HCT116 (cell line): ENCODE results near the gene SBF2. TPM values are rescaled to one million over a fixed set of nuclear protein-coding genes. Genes with fewer than 3 reads are reported as not detected.

Source experiments
- ATAC-seq: fragments of 200-7000 bp; cut with Tn5 transposase; 2 replicates; pipeline ENCODE4 v1.9.1; 2020; ENCODE audit warnings: mild to moderate bottlenecking, moderate library complexity
- BruUV-seq: library from RNA; stranded (reverse); fragments of 400-500 nt; replicated peaks from 2 replicates; lab custom pipeline; 2021; lab: Mats Ljungman, UMichigan
- CTCF ChIA-PET: fragments of 300-600 bp; sonication (Branson Sonifier 250); formaldehyde crosslinking; loops from one replicate; lab custom pipeline; 2021; ENCODE audit warnings: antibody characterized with exemption; lab: Charles Lee
- POLR2A ChIA-PET: fragments of 300-600, 350-600 bp; sonication (Branson Sonifier 250); formaldehyde crosslinking; loops from one replicate; lab custom pipeline; 2021; ENCODE audit warnings: antibody characterized with exemption; lab: Charles Lee
- RAD21 ChIA-PET, 2 experiments: fragments of 300-600 bp; sonication (Branson Sonifier 250); formaldehyde crosslinking; loops; one replicate each; lab custom pipeline; 2023; ENCODE audit warnings: low total read pairs in 2 of 2; ENCODE audit not compliant: uncharacterized antibody in 2 of 2, unreplicated experiment in 2 of 2, low non-redundant PET in 1 of 2; lab: Charles Lee
- DNase-seq: peaks from one replicate; pipeline ENCODE4 v3.0.0-alpha.2; 2010; ENCODE audit warnings: low read depth, low spot score
- H2AFZ ChIP-seq: fragments of 200-600 bp; shearing (Covaris generic), sonication (generic); 2 replicates; pipeline ENCODE4 v1.6.1; 2017; ENCODE audit warnings: low read depth, mixed run types, mixed read lengths, antibody characterized with exemption, low read length; ENCODE audit not compliant: poor library complexity, severe bottlenecking
- H3K27ac ChIP-seq: 2 replicates; pipeline ENCODE4 v1.5.1; 2012; ENCODE audit warnings: low read depth, low read length
- H3K27me3 ChIP-seq: fragments of 200-600 bp; sonication (generic); 2 replicates; pipeline ENCODE4 v1.6.1; 2016; ENCODE audit warnings: mixed run types, low read length, mixed read lengths; ENCODE audit not compliant: insufficient read depth
- H3K36me3 ChIP-seq, 2 experiments: fragments of 200-500 bp in 1 of 2; fragments of 200-600 bp in 1 of 2; sonication (Bioruptor generic) in 1 of 2; sonication (generic) in 1 of 2; 2 replicates each; pipeline versions ENCODE4 v1.5.1 to v1.6.1; 2014 to 2016; ENCODE audit warnings: low read length in 2 of 2, inconsistent platforms in 1 of 2, mixed read lengths in 1 of 2, mixed run types in 1 of 2; ENCODE audit not compliant: insufficient read depth in 2 of 2, control insufficient read depth in 1 of 2
- H3K4me1 ChIP-seq, 2 experiments: fragments of 200-600 bp in 1 of 2; sonication (generic) in 1 of 2; 2 replicates each; pipeline versions ENCODE4 v1.5.1 to v1.6.1; 2012 to 2017; ENCODE audit warnings: low read length in 2 of 2, inconsistent platforms in 1 of 2, mild to moderate bottlenecking in 1 of 2, mixed read lengths in 1 of 2, mixed run types in 1 of 2, moderate library complexity in 1 of 2; ENCODE audit not compliant: insufficient read depth in 2 of 2, control insufficient read depth in 1 of 2
- H3K4me2 ChIP-seq: fragments of 200-600 bp; sonication (generic); 2 replicates; pipeline ENCODE4 v1.6.1; 2017; ENCODE audit warnings: mixed run types, low read length, mixed read lengths
- H3K4me3 ChIP-seq, 2 experiments: fragments of 200-600 bp in 1 of 2; sonication (generic) in 1 of 2; replicated peaks in 1 of 2; 2 replicates each; pipeline ENCODE4 v1.5.1; 2011 to 2016; ENCODE audit warnings: low read length in 2 of 2, control low read depth in 1 of 2, low read depth in 1 of 2, mild to moderate bottlenecking in 1 of 2, mixed read lengths in 1 of 2, mixed run types in 1 of 2
- H3K79me2 ChIP-seq: fragments of 200-600 bp; sonication (generic); 2 replicates; pipeline ENCODE4 v1.6.1; 2017; ENCODE audit warnings: mild to moderate bottlenecking, mixed run types, low read length, moderate library complexity, mixed read lengths; ENCODE audit not compliant: insufficient read depth
- H3K9ac ChIP-seq: fragments of 200-600 bp; sonication (generic); 2 replicates; pipeline ENCODE4 v1.6.1; 2016; ENCODE audit warnings: low read length, mixed read lengths
- H3K9me2 ChIP-seq: fragments of 200-600 bp; sonication (generic), shearing (Covaris generic); 2 replicates; pipeline ENCODE4 v1.6.1; 2017; ENCODE audit warnings: mixed run types, mild to moderate bottlenecking, moderate library complexity; ENCODE audit not compliant: insufficient read depth
- H3K9me3 ChIP-seq, 2 experiments: fragments of 200-500 bp in 1 of 2; fragments of 200-600 bp in 1 of 2; sonication (Bioruptor generic) in 1 of 2; sonication (generic) in 1 of 2; 2 replicates each; pipeline ENCODE4 v1.6.1; 2014 to 2017; ENCODE audit warnings: low read length in 2 of 2, mixed read lengths in 2 of 2, inconsistent platforms in 1 of 2, low read depth in 1 of 2, mild to moderate bottlenecking in 1 of 2, mixed run types in 1 of 2, moderate library complexity in 1 of 2; ENCODE audit not compliant: control insufficient read depth in 1 of 2, insufficient read depth in 1 of 2
- H4K20me1 ChIP-seq: fragments of 200-600 bp; sonication (generic), shearing (Covaris generic); 2 replicates; pipeline ENCODE4 v1.6.1; 2017; ENCODE audit warnings: mixed run types, mild to moderate bottlenecking, moderate library complexity; ENCODE audit not compliant: insufficient read depth
- CBX3 ChIP-seq: IDR thresholded peaks from 2 replicates; pipeline ENCODE4 v1.6.1; 2012; ENCODE audit warnings: low read depth
- CEBPB ChIP-seq: IDR thresholded peaks from 2 replicates; pipeline ENCODE4 v1.6.1; 2012; ENCODE audit warnings: low read depth
- EGR1 ChIP-seq: IDR thresholded peaks from 2 replicates; pipeline ENCODE4 v1.6.1; 2012; ENCODE audit warnings: low read depth
- ELF1 ChIP-seq: IDR thresholded peaks from 2 replicates; pipeline ENCODE4 v1.6.1; 2012; ENCODE audit warnings: low read depth, borderline replicate concordance
- EZH2 ChIP-seq: fragments of 200-600 bp; sonication (generic); IDR thresholded peaks from 2 replicates; pipeline ENCODE4 v1.6.1; 2017; ENCODE audit warnings: antibody characterized with exemption, mixed run types
- FOSL1 ChIP-seq: IDR thresholded peaks from 2 replicates; pipeline ENCODE4 v1.6.1; 2012; ENCODE audit warnings: low read depth
- JUND ChIP-seq: IDR thresholded peaks from 2 replicates; pipeline ENCODE4 v1.6.1; 2012
- POLR2A ChIP-seq: IDR thresholded peaks from 2 replicates; pipeline ENCODE4 v1.7.0; 2011; ENCODE audit warnings: borderline replicate concordance; ENCODE audit not compliant: insufficient read depth, insufficient read length; ENCODE audit errors: extremely low read depth
- POLR2AphosphoS5 ChIP-seq: IDR thresholded peaks from 2 replicates; pipeline ENCODE4 v1.6.1; 2011; ENCODE audit warnings: mild to moderate bottlenecking, low read depth, low read length, moderate library complexity
- RAD21 ChIP-seq: IDR thresholded peaks from 2 replicates; pipeline ENCODE4 v1.6.1; 2012; ENCODE audit warnings: low read depth, mild to moderate bottlenecking
- SIN3A ChIP-seq: IDR thresholded peaks from 2 replicates; pipeline ENCODE4 v1.6.1; 2012; ENCODE audit warnings: low read depth
- SP1 ChIP-seq: IDR thresholded peaks from 2 replicates; pipeline ENCODE4 v1.6.1; 2012; ENCODE audit warnings: low read depth
- SRF ChIP-seq: IDR thresholded peaks from 2 replicates; pipeline ENCODE4 v1.6.1; 2012; ENCODE audit warnings: low read depth
- YY1 ChIP-seq: IDR thresholded peaks from 2 replicates; pipeline ENCODE4 v1.6.1; 2011; ENCODE audit warnings: low read length, low read depth, moderate library complexity, mild to moderate bottlenecking; ENCODE audit not compliant: insufficient replicate concordance; ENCODE audit errors: extremely low read depth
- ZFX ChIP-seq: fragments of 450-650 bp; IDR thresholded peaks from 2 replicates; pipeline ENCODE4 v1.6.1; 2017
- intact Hi-C: fragments of 100-400 bp; cut with micrococcal nuclease; formaldehyde crosslinking; loops from 2 replicates; pipeline ENCODE4 v1.10.0; 2022
- total RNA-seq: library from RNA; stranded (reverse); gene quantifications from one replicate; pipeline ENCODE4 v1.2.1, GENCODE V29; 2021; ENCODE audit not compliant: unreplicated experiment
- TF ChIP-seq, protein P1 (sequence below): IDR thresholded peaks from 2 replicates; pipeline ENCODE4 v1.6.1; 2011; ENCODE audit warnings: mild to moderate bottlenecking, low read length, moderate library complexity; ENCODE audit not compliant: insufficient replicate concordance; ENCODE audit errors: extremely low read depth
- TF ChIP-seq, protein P2 (sequence below), 3 experiments: fragments of 200-600 bp in 1 of 3; sonication (generic) in 1 of 3; IDR thresholded peaks in 2 of 3; conservative IDR thresholded peaks in 1 of 3; 2 replicates each; pipeline ENCODE4 v1.5.1; 2012 to 2017; ENCODE audit warnings: low read depth in 2 of 3, low read length in 2 of 3, antibody characterized with exemption in 1 of 3, borderline replicate concordance in 1 of 3, control low read depth in 1 of 3, mild to moderate bottlenecking in 1 of 3, mixed read lengths in 1 of 3, mixed run types in 1 of 3, moderate library complexity in 1 of 3; ENCODE audit not compliant: insufficient read depth in 1 of 3

The SBF2 gene
- total RNA-seq, 1 experiment from 2014 or later, result 35.0 TPM

DNA sequence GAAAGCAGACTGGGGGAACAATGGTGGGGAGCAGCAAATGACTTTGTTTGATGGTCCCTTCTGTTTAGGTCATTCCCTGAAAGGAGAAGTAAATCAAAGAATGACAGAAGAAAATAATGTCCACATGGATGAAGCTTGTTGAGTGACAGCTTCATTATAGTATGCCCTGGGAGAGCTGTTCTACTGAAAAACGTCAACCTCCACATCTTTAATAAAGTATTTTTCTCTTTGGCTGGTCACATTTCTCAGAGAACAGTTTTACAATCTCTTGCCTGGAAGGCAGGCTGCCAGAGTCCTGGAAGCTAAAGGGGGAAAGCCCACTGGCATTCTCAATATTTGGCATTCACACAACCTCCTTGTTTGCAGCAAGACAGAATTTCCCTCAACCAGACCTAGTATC, 342.2 kb downstream of the SBF2 start (continued):
- TF ChIP-seq FOSL1 (no peak), JUND (no peak)
- TF ChIP-seq, all 23 proteins: peak for 0

DNA sequence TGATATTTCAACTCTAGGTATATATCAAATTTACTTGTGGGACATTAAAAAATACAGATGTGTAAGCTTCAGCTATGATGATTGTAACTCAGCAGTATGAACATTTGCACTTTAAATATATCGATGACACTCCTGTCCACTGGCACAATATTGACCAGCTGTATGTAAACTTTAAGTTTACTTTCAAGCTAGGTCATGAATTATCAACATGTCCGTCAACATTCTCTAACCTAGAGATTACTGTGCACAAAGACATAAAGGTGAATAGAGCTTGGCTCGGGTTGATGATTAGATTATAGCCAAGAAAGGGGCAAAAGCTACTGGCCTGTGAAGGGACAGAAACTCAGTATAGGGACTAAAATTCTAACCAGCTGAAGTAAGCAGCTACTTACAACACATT, 343.6 kb downstream of the SBF2 start:
- Histone ChIP-seq H4K20me1 (no peaks in the 10 kb centered on the region), H3K9me2 (no peaks in the 10 kb centered on the region), H3K27me3 (no peaks in the 10 kb centered on the region), H2AFZ (no peak overlapping the region), H3K4me1 (no peaks in the 10 kb centered on the region), H3K9ac (no peak overlapping the region), H3K9me3 (no peaks in the 10 kb centered on the region), H3K79me2 (no peaks in the 10 kb centered on the region), H3K36me3 (no peaks in the 10 kb centered on the region), H3K4me2 (no peak overlapping the region), H3K4me3 (no peak overlapping the region), H3K27ac (no peak overlapping the region)
- DNase-seq, result no peak
- ChIA-PET CTCF (no interaction called here), RAD21 (no interaction called here), POLR2A (interaction anchor here (1.1 kb wide), 1 partner anchor 9 kb away, joined by 3 read pairs; no protein-coding TSS in a partner anchor)
- ATAC-seq, result no peak
- BruUV-seq, result no TSS peak
- intact Hi-C loops, result no loop called here
- TF ChIP-seq, protein P1, sequence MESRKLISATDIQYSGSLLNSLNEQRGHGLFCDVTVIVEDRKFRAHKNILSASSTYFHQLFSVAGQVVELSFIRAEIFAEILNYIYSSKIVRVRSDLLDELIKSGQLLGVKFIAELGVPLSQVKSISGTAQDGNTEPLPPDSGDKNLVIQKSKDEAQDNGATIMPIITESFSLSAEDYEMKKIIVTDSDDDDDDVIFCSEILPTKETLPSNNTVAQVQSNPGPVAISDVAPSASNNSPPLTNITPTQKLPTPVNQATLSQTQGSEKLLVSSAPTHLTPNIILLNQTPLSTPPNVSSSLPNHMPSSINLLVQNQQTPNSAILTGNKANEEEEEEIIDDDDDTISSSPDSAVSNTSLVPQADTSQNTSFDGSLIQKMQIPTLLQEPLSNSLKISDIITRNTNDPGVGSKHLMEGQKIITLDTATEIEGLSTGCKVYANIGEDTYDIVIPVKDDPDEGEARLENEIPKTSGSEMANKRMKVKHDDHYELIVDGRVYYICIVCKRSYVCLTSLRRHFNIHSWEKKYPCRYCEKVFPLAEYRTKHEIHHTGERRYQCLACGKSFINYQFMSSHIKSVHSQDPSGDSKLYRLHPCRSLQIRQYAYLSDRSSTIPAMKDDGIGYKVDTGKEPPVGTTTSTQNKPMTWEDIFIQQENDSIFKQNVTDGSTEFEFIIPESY, result no peak
- TF ChIP-seq CEBPB (no peak), EZH2 (no peak), POLR2AphosphoS5 (no peak), SIN3A (no peak), ELF1 (no peak), YY1 (no peak), SP1 (no peak), ZFX (no peak), RAD21 (no peak), EGR1 (no peak), POLR2A (no peak), FOSL1 (no peak), SRF (no peak), CBX3 (no peak), JUND (no peak)
- TF ChIP-seq, protein P2, sequence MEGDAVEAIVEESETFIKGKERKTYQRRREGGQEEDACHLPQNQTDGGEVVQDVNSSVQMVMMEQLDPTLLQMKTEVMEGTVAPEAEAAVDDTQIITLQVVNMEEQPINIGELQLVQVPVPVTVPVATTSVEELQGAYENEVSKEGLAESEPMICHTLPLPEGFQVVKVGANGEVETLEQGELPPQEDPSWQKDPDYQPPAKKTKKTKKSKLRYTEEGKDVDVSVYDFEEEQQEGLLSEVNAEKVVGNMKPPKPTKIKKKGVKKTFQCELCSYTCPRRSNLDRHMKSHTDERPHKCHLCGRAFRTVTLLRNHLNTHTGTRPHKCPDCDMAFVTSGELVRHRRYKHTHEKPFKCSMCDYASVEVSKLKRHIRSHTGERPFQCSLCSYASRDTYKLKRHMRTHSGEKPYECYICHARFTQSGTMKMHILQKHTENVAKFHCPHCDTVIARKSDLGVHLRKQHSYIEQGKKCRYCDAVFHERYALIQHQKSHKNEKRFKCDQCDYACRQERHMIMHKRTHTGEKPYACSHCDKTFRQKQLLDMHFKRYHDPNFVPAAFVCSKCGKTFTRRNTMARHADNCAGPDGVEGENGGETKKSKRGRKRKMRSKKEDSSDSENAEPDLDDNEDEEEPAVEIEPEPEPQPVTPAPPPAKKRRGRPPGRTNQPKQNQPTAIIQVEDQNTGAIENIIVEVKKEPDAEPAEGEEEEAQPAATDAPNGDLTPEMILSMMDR (IDR thresholded peaks at IDR 0.05 in 2 of 3, conservative IDR thresholded peaks at IDR 0.05 in 1 of 3; ENCODE audit: borderline replicate concordance in 1 of 3, insufficient read depth in 1 of 3, low read depth in 2 of 3, low read length in 2 of 3), result no peak
